Right atrium auricular region (tissue), 2 donors: Measurements from ENCODE around the gene RWDD1. TPM values are rescaled to one million over a fixed set of nuclear protein-coding genes. Genes with fewer than 3 reads are reported as not detected.

ENCODE experiments used
- DNase-seq: peaks from one replicate; pipeline ENCODE4 v3.0.0-alpha.2; 2019; ENCODE audit warnings: low spot score
- H3K27ac ChIP-seq, 2 donors: fragments of 200-600 bp; sonication (generic); 1 replicate in 1 of 2; 2 replicates in 1 of 2; pipeline ENCODE4 v1.5.1; 2016 to 2019
- H3K27me3 ChIP-seq, 2 donors: fragments of 200-600 bp; sonication (generic); one replicate each; pipeline versions ENCODE4 v1.5.1 to v1.6.0; 2017 to 2019
- H3K36me3 ChIP-seq: fragments of 200-600 bp; sonication (generic); one replicate; pipeline ENCODE4 v1.5.1; 2016
- H3K4me1 ChIP-seq, 2 donors: fragments of 200-600 bp; sonication (generic); one replicate each; pipeline versions ENCODE4 v1.5.1 to v1.6.0; 2017 to 2019
- H3K4me3 ChIP-seq, 2 donors: fragments of 200-600 bp; sonication (generic); 1 replicate in 1 of 2; 2 replicates in 1 of 2; pipeline ENCODE4 v1.5.1; 2017 to 2019; ENCODE audit warnings: mild to moderate bottlenecking in 1 of 2, moderate library complexity in 1 of 2
- H3K9me3 ChIP-seq, 2 donors: fragments of 200-600 bp; sonication (generic); one replicate each; pipeline ENCODE4 v1.5.1; 2019
- total RNA-seq, 2 donors: library from RNA; depleted of rRNA; stranded (reverse); fragments of >200 nt; gene quantifications; one replicate each; pipeline ENCODE4 v1.1.0, GENCODE V29; 2016
- TF ChIP-seq, protein P1 (sequence below), 2 donors: fragments of 200-600 bp; sonication (generic); IDR thresholded peaks; one replicate each; pipeline ENCODE4 v1.5.1; 2019; ENCODE audit warnings: antibody characterized with exemption in 2 of 2

The RWDD1 gene, protein sequence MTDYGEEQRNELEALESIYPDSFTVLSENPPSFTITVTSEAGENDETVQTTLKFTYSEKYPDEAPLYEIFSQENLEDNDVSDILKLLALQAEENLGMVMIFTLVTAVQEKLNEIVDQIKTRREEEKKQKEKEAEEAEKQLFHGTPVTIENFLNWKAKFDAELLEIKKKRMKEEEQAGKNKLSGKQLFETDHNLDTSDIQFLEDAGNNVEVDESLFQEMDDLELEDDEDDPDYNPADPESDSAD
- total RNA-seq: 10 to 100 TPM; 42.2 to 46.9 TPM

DNA sequence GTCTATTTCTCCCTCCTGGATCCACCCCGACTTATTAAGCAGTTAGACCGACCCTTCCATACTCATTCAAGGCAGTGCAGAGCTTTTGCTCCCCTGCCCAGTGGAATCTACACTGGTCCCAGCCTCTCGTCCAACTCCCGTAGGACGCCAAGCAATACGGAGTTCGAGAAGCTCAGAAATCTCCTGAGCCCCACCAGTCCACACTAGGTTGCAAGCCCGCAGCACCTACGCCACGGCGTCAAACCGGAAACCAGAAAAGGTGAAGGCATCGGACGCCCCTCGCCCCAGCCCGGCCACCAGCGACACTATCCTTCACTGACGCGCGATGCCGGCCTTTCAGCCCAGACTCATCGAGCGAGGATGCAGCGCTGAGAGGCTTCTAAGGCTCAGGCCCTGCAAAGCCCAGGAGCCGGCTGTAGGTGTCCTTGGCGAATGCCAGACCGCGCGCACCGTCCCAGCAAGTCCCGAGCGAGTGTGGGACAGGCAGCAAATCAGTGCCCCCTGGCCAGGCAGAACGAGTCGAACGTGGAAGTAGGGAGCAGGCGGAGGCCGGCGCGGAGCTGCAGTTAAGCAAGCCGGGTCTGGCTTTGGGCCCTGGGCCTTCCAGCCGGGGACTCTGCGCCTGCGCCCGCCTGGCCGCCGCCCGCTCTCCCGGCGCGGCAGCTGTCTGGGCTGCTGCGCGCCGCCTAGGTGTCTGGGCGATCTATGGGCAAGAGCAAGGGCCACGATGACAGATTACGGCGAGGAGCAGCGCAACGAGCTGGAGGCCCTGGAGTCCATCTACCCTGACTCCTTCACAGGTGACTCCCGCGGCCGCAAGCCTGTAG is at the start of gene RWDD1:
TSS of gene RWDD1 (plus strand) at position 649 of the 827 bp plus-strand sequence. CDS start at position 728, 79 bp downstream.
- peak; percentile 98 for DNase-seq
- H3K4me1 ChIP-seq: peaks cover 0 to 33% of the 10 kb centered on the region in 2 donors
- H3K9me3 ChIP-seq: no peaks in the 10 kb centered on the region
- H3K27ac ChIP-seq: peak within 1 kb of the TSS; percentile 91 to 94
- peak within 1 kb of the TSS; percentile 78 to 96 for H3K4me3 ChIP-seq
- H3K27me3 ChIP-seq: no peaks in the 10 kb centered on the region
- peaks cover 6% of the 10 kb centered on the region for H3K36me3 ChIP-seq
- TF ChIP-seq, protein P1, sequence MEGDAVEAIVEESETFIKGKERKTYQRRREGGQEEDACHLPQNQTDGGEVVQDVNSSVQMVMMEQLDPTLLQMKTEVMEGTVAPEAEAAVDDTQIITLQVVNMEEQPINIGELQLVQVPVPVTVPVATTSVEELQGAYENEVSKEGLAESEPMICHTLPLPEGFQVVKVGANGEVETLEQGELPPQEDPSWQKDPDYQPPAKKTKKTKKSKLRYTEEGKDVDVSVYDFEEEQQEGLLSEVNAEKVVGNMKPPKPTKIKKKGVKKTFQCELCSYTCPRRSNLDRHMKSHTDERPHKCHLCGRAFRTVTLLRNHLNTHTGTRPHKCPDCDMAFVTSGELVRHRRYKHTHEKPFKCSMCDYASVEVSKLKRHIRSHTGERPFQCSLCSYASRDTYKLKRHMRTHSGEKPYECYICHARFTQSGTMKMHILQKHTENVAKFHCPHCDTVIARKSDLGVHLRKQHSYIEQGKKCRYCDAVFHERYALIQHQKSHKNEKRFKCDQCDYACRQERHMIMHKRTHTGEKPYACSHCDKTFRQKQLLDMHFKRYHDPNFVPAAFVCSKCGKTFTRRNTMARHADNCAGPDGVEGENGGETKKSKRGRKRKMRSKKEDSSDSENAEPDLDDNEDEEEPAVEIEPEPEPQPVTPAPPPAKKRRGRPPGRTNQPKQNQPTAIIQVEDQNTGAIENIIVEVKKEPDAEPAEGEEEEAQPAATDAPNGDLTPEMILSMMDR (IDR thresholded peaks at IDR 0.05): peak in 1 of 2 donors; percentile 49

DNA sequence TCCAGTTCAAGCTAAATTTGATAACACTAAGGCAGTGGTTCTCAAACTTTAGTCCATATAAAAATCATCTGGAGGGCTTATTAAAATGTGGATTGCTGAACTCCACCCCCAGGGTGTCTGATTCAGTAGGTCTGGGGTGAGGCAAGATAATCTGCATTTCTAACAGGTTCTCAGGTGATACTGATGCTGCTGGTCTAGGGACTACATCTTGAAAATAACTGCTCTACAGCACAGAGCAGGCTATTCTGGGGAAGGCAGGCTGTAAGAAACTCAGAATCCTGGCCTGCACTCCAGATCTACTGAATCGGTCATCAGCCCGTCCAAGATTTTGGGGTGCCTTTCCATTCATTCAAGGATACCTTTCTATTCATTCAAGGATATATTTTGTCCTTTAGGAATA is 48.4 kb upstream of the RWDD1 start:
- Histone ChIP-seq H3K9me3 (no peaks in the 10 kb centered on the region), H3K4me3 (no peak overlapping the region), H3K27me3 (no peaks in the 10 kb centered on the region), H3K36me3 (no peaks in the 10 kb centered on the region), H3K4me1 (no peaks in the 10 kb centered on the region), H3K27ac (no peak overlapping the region)
- TF ChIP-seq, protein P1 (IDR thresholded peaks at IDR 0.05): no peak
- DNase-seq: no peak

DNA sequence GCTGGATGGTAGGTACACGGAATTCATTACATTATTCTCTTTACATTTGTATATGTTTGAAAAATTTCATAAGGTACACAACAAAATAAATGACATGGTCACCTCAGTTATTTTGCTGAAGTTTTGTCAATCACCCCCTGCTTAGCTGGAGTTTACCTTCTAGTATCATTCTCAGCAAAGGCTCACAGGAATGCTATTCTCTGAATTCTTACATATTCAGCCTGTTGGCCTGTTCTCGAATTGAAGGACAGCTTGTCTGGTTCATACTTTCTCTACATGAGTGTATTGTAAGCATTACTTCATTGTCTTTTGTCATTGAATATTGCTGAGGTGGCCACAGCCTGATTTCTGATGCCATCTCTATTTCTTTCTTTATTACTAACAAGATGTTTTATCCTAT is 47.1 kb upstream of the RWDD1 start:
- no peaks in the 10 kb centered on the region for H3K4me1 ChIP-seq
- TF ChIP-seq, protein P1 (IDR thresholded peaks at IDR 0.05): no peak
- H3K27me3 ChIP-seq: no peaks in the 10 kb centered on the region
- H3K36me3 ChIP-seq: no peaks in the 10 kb centered on the region
- DNase-seq: no peak
- no peak overlapping the region for H3K4me3 ChIP-seq
- no peak overlapping the region for H3K27ac ChIP-seq
- no peaks in the 10 kb centered on the region for H3K9me3 ChIP-seq

DNA sequence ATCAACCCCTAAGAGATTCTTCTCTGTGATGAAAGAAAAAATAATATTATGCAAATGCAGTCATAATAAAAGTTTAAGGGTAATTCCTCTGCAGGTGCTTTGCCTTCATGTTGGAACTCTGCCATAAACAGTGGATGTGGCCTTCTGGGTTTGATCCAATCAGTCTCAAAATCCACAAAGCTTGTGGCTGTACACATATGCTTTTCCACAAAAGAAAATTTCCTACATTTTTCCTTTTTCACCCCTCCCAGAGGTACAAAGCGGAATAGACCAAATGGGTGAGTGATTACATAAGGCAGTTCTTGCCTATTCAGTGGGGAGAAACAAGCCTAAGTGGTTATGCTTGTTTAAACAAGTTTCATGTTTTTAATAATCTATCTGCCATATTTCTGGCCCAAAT is 43.2 kb upstream of the RWDD1 start:
- TF ChIP-seq, protein P1 (IDR thresholded peaks at IDR 0.05): no peak
- H3K4me3 ChIP-seq: no peak overlapping the region
- no peaks in the 10 kb centered on the region for H3K9me3 ChIP-seq
- H3K27me3 ChIP-seq: no peaks in the 10 kb centered on the region
- DNase-seq: no peak
- H3K27ac ChIP-seq: no peak overlapping the region
- H3K4me1 ChIP-seq: no peaks in the 10 kb centered on the region
- no peaks in the 10 kb centered on the region for H3K36me3 ChIP-seq

DNA sequence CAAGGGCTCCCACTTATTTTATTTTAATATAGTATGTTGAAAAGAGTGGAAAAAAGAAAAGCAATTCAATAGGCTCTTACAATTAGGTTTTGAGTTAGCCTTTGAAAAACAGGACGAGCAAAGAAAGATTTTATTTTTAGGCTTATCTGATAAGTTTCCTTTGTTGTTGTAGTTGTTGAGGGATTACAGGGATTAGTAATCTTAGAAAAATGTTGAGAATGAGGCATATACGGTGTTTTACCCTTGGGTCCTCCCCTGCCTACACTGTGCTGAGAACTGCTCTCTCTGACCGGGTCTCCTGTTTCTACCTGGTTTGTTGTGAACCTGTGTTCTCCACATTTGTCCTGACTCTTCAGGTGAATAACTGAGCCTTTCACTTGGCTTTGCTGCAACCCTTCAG is 42.5 kb upstream of the RWDD1 start:
- H3K36me3 ChIP-seq: no peaks in the 10 kb centered on the region
- H3K27ac ChIP-seq: no peak overlapping the region
- no peaks in the 10 kb centered on the region for H3K4me1 ChIP-seq
- no peaks in the 10 kb centered on the region for H3K27me3 ChIP-seq
- no peak overlapping the region for H3K4me3 ChIP-seq
- TF ChIP-seq, protein P1 (IDR thresholded peaks at IDR 0.05): no peak
- H3K9me3 ChIP-seq: no peaks in the 10 kb centered on the region
- DNase-seq: no peak
